Pancreas (tissue), 10 donors: ENCODE results near the gene BANF2. TPM values are rescaled to one million over a fixed set of nuclear protein-coding genes. Genes with fewer than 3 reads are reported as not detected.

Experiments used
- ATAC-seq, 4 donors: fragments of 200-7000 bp; cut with Tn5 transposase; one replicate each; pipeline versions ENCODE4 v1.8.0 to v1.9.1; 2020; ENCODE audit warnings: mild to moderate bottlenecking in 4 of 4, moderate library complexity in 4 of 4
- DNase-seq, 6 donors: peaks; one replicate each; pipeline ENCODE4 v3.0.0-alpha.2; 2020
- FAIRE-seq: peaks from 2 replicates; lab custom pipeline; 2012; peaks lifted over from hg19 to GRCh38; lab: Jason Lieb, UNC
- H3K27ac ChIP-seq, 4 donors: fragments of 200-600 bp; sonication (generic); 1 replicate in 3 of 4; 2 replicates in 1 of 4; pipeline versions ENCODE4 v1.5.0 to v1.8.0; 2020
- H3K27me3 ChIP-seq, 4 donors: fragments of 200-600 bp; one replicate each; pipeline ENCODE4 v1.8.0; 2021
- H3K36me3 ChIP-seq, 3 donors: fragments of 200-600 bp; sonication (generic) in 1 of 3; one replicate each; pipeline versions ENCODE4 v1.5.0 to v1.8.0; 2020 to 2021
- H3K4me1 ChIP-seq, 3 donors: fragments of 200-600 bp; one replicate each; pipeline ENCODE4 v1.8.0; 2021
- H3K4me3 ChIP-seq, 4 donors: fragments of 200-600 bp; sonication (generic) in 2 of 4; one replicate each; pipeline versions ENCODE4 v1.5.0 to v1.8.0; 2020 to 2021
- H3K9me3 ChIP-seq, 4 donors: fragments of 200-600 bp; one replicate each; pipeline ENCODE4 v1.8.0; 2021
- WGBS, 2 donors: extraction: QIAGEN DNeasy Blood & Tissue Kit; methylation state at CpG; one replicate each; pipeline ENCODE4 v1.1.7; 2013; 5-methylcytosine and 5-hydroxymethylcytosine counted together
- intact Hi-C, 3 donors: fragments of 100-400 bp; cut with DNase I; formaldehyde crosslinking; loops; one replicate each; pipeline versions ENCODE4 v1.11.1 to v1.14.2; 2022
- polyA plus RNA-seq, 2 donors: library from polyadenylated mRNA; stranded (reverse); fragments of 200-250 nt; gene quantifications; one replicate each; pipeline ENCODE4 v1.2.3, GENCODE V29; 2013
- total RNA-seq, 6 donors: library from RNA; stranded (reverse); fragmentation: NEBNext Ultra II Directional in 4 of 6; extraction: Animal tissue kit (Norgen Biotek cat#: 25700) in 4 of 6; gene quantifications; one replicate each; pipeline versions ENCODE4 v1.2.1 to v1.2.4, GENCODE V29; 2021 to 2023
- TF ChIP-seq, protein P1 (sequence below), 4 donors: fragments of 200-600 bp; sonication (generic) in 3 of 4; IDR thresholded peaks; one replicate each; pipeline versions ENCODE4 v1.5.0 to v1.8.0; 2021; ENCODE audit warnings: antibody characterized with exemption in 4 of 4
- donor health status: healthy with polysubstance abuse.
- donor health status: DM: no; HTN: no; CAD: no; lungs with moderate emphysema.
- donor health status: DM: no; HTN: no; CAD: no.
- donor health status: control.
- donor health status: control.
- donor health status: Bipolar disorder and iron deficiency.
- donor health status: DM: yes; HTN: yes; CAD: no.
- donor health status: DM: no; HTN: no; CAD: no.
- donor health status: DM: no; HTN: no; CAD: no.
- donor health status: DM: yes; HTN: yes; CAD: no.

The BANF2 gene
- total and polyA plus RNA-seq, 8 donors, result 0.59 to 6.4 (median 1.5) TPM

DNA sequence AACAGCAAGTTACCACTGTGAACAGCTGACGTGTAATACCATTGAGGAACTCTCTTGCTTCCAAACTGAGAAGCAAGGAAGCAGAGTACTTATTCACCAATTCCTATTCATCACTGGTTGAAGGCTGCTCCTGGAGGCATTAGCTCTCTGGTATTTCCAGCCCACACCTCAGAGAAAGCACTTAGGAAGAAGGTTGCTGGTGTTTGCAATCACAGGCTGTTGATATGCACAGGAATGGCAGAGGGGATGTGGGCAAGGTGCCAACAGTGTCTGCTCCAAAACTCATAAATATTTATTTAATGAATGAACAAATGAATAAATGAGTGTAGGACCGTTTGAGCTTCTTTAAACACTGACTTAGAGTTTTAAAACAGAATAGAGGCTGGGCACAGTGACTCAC is 10.8 kb upstream of the BANF2 start:
- FAIRE-seq (no peak), DNase-seq (no peak), ATAC-seq (no peak)
- TF ChIP-seq, protein P1, sequence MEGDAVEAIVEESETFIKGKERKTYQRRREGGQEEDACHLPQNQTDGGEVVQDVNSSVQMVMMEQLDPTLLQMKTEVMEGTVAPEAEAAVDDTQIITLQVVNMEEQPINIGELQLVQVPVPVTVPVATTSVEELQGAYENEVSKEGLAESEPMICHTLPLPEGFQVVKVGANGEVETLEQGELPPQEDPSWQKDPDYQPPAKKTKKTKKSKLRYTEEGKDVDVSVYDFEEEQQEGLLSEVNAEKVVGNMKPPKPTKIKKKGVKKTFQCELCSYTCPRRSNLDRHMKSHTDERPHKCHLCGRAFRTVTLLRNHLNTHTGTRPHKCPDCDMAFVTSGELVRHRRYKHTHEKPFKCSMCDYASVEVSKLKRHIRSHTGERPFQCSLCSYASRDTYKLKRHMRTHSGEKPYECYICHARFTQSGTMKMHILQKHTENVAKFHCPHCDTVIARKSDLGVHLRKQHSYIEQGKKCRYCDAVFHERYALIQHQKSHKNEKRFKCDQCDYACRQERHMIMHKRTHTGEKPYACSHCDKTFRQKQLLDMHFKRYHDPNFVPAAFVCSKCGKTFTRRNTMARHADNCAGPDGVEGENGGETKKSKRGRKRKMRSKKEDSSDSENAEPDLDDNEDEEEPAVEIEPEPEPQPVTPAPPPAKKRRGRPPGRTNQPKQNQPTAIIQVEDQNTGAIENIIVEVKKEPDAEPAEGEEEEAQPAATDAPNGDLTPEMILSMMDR (IDR thresholded peaks at IDR 0.05), result no peak
- Histone ChIP-seq H3K36me3 (no peaks in the 10 kb centered on the region), H3K27ac (no peak overlapping the region), H3K4me3 (no peak overlapping the region), H3K4me1 (peaks cover 19 to 42% (median 28%) of the 10 kb centered on the region in 3 donors), H3K9me3 (no peaks in the 10 kb centered on the region), H3K27me3 (no peaks in the 10 kb centered on the region)
- intact Hi-C loops, result loop anchor here in 1 of 3 donors (10.0 kb wide), 1 partner anchor 196 kb away; no protein-coding TSS in a partner anchor
- 16 to 19% methylated on average over 2 of the region's 2 CpGs for WGBS, 2 donors

DNA sequence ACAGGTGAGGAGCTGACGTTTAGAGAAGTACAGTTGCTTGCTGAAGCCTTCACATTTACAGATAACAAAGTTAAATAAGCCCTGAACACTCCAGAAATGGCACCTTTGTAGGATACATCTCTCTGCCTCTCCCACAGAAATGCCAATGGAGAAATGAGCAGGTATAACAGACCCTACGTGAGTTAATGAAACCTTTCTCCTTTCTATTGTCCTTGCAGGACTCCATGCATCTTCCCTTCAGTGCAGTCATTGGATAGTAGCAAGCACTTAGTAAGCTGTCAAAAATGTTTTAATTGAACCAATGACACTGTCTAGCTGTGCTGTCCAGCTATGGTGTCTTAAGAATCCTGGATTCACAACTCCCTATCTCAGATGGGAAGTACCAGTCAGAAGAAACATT is 9.6 kb upstream of the BANF2 start:
- ATAC-seq, result no peak
- FAIRE-seq, result no peak
- WGBS, 2 donors, result 42 to 48% methylated on average over 2 of the region's 2 CpGs
- Histone ChIP-seq H3K4me1 (peaks cover 12 to 35% (median 28%) of the 10 kb centered on the region in 3 donors), H3K4me3 (no peak overlapping the region), H3K27me3 (no peaks in the 10 kb centered on the region), H3K9me3 (no peaks in the 10 kb centered on the region), H3K36me3 (no peaks in the 10 kb centered on the region), H3K27ac (no peak overlapping the region)
- no peak for DNase-seq
- intact Hi-C loops, result no loop called here
- TF ChIP-seq, protein P1 (IDR thresholded peaks at IDR 0.05), result no peak

DNA sequence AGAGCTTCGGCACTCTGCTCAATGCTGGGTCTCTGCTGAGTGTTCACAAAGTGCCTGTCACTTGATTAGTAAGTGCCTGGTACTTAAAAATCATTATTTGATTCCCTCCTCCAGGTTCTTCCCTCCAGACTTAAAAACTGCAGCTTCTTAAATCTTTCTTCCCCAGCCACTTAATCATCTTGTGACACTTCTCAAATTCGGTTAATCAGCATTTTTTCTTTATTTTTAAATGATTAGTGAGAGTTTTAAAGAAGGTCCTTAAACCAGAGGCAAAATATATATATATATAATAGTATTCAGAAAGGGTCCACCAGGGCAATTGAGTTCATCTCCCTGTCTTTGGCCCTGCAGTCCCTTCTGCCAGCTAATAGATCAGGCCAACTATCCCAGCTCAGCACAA is 8.0 kb upstream of the BANF2 start:
- H3K9me3 ChIP-seq, result no peaks in the 10 kb centered on the region
- DNase-seq (no peak), FAIRE-seq (no peak), ATAC-seq (no peak)
- no peak overlapping the region for H3K4me3 ChIP-seq
- no peaks in the 10 kb centered on the region for H3K27me3 ChIP-seq
- TF ChIP-seq, protein P1 (IDR thresholded peaks at IDR 0.05), result no peak
- peaks cover 12 to 31% (median 28%) of the 10 kb centered on the region in 3 donors for H3K4me1 ChIP-seq
- WGBS, 2 donors, result 30 to 33% methylated on average over 2 of the region's 2 CpGs
- peak overlapping the region in 1 of 4 donors; percentile 60 for H3K27ac ChIP-seq
- intact Hi-C loops, result no loop called here
- H3K36me3 ChIP-seq, result no peaks in the 10 kb centered on the region

DNA sequence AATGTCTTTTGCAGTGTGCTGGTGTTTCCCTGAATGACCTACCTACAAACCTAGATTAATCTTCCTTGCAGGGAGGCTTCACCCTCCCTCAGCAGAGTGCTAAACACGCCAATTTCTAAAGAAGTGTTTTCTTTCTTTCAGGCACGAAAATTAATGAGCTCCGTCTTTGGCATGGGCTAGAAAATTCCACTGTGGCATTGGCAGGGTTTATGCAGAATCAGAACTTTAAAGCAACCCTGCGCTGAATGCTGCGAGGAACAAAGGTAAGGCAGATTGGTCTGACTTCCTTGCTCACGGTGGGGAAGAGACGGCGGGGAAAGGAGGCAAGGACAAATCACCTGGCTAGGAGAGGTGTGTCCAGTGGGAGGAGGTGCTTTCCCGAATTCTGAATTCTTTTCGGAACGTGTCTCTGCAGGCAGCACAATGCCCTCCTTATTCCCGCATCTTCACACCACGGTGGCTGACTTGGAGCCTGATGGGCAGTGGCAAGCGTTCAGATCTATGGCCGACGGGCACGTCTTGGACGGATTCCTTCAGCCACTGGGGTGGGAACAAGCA is 6.2 kb upstream of the BANF2 start:
- DNase-seq (peak in 3 of 6 donors; percentile 46 to 54 (median 53)), FAIRE-seq (no peak), ATAC-seq (peak; percentile 60 to 74 (median 72))
- Histone ChIP-seq H3K27me3 (no peaks in the 10 kb centered on the region), H3K4me3 (peak overlapping the region in 2 of 4 donors; percentile 19 to 22), H3K27ac (peak overlapping the region; percentile 58 to 78 (median 65)), H3K9me3 (no peaks in the 10 kb centered on the region), H3K36me3 (no peaks in the 10 kb centered on the region), H3K4me1 (peaks cover 18 to 46% (median 41%) of the 10 kb centered on the region in 3 donors)
- intact Hi-C loops, result no loop called here
- TF ChIP-seq, protein P1 (IDR thresholded peaks at IDR 0.05), result no peak
- WGBS, 2 donors, result 10 to 14% methylated on average over 18 of the region's 18 CpGs

DNA sequence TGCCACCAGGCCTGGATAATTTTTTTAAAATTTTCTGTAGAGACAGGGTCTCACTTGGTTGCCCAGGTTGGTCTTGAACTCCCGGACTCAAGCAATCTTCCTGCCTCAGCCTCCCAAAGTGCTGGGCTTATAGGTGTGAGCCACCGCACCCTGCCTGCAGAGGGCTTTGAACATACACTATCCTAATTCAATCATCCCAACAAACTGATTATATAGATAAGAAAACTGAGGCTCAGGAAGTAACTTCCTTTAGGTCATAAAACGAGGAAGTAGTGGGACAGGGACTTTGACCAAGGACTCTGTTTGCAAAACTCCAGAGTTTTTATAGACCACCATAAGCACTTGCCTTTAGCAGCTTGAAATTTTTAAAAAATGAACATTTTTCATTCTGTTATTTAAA is 5.0 kb upstream of the BANF2 start:
- Histone ChIP-seq H3K4me1 (peaks cover 30 to 54% (median 45%) of the 10 kb centered on the region in 3 donors), H3K4me3 (no peak overlapping the region), H3K27ac (no peak overlapping the region), H3K27me3 (no peaks in the 10 kb centered on the region), H3K36me3 (no peaks in the 10 kb centered on the region), H3K9me3 (no peaks in the 10 kb centered on the region)
- ATAC-seq, result no peak
- intact Hi-C loops, result no loop called here
- TF ChIP-seq, protein P1 (IDR thresholded peaks at IDR 0.05), result no peak
- FAIRE-seq, result no peak
- 74 to 78% methylated on average over 3 of the region's 3 CpGs for WGBS, 2 donors
- no peak for DNase-seq
